Ishikawa (cell line): ENCODE data around the gene SEC31A.

Experiments used
- CREB1 ChIP-seq: IDR thresholded peaks from 2 replicates; pipeline ENCODE4 v1.6.1; 2012; ENCODE audit warnings: low read depth
- EP300 ChIP-seq: IDR thresholded peaks from 2 replicates; pipeline ENCODE4 v1.6.1; 2012; ENCODE audit warnings: borderline replicate concordance
- TAF1 ChIP-seq: IDR thresholded peaks from 2 replicates; pipeline ENCODE4 v1.6.1; 2012; ENCODE audit warnings: low read depth, mild to moderate bottlenecking
- USF1 ChIP-seq: IDR thresholded peaks from 2 replicates; pipeline ENCODE4 v1.6.1; 2012
- YY1 ChIP-seq: IDR thresholded peaks from 2 replicates; pipeline ENCODE4 v1.6.1; 2012; ENCODE audit warnings: low read depth
- TF ChIP-seq, protein P1 (sequence below): IDR thresholded peaks from 2 replicates; pipeline ENCODE4 v1.6.1; 2012; ENCODE audit warnings: low read depth, mild to moderate bottlenecking
- TF ChIP-seq, protein P2 (sequence below): IDR thresholded peaks from 2 replicates; pipeline ENCODE4 v1.6.1; 2012

GRCh38 chr4:82801910-82802521, 88.9 kb downstream of the SEC31A start:
- TF ChIP-seq TAF1: no peak
- TF ChIP-seq EP300: no peak
- TF ChIP-seq, protein P1, sequence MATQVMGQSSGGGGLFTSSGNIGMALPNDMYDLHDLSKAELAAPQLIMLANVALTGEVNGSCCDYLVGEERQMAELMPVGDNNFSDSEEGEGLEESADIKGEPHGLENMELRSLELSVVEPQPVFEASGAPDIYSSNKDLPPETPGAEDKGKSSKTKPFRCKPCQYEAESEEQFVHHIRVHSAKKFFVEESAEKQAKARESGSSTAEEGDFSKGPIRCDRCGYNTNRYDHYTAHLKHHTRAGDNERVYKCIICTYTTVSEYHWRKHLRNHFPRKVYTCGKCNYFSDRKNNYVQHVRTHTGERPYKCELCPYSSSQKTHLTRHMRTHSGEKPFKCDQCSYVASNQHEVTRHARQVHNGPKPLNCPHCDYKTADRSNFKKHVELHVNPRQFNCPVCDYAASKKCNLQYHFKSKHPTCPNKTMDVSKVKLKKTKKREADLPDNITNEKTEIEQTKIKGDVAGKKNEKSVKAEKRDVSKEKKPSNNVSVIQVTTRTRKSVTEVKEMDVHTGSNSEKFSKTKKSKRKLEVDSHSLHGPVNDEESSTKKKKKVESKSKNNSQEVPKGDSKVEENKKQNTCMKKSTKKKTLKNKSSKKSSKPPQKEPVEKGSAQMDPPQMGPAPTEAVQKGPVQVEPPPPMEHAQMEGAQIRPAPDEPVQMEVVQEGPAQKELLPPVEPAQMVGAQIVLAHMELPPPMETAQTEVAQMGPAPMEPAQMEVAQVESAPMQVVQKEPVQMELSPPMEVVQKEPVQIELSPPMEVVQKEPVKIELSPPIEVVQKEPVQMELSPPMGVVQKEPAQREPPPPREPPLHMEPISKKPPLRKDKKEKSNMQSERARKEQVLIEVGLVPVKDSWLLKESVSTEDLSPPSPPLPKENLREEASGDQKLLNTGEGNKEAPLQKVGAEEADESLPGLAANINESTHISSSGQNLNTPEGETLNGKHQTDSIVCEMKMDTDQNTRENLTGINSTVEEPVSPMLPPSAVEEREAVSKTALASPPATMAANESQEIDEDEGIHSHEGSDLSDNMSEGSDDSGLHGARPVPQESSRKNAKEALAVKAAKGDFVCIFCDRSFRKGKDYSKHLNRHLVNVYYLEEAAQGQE: no peak
- TF ChIP-seq USF1: no peak
- no peak for TF ChIP-seq YY1
- TF ChIP-seq, protein P2, sequence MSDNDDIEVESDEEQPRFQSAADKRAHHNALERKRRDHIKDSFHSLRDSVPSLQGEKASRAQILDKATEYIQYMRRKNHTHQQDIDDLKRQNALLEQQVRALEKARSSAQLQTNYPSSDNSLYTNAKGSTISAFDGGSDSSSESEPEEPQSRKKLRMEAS: no peak
- TF ChIP-seq CREB1: no peak
